Body of pancreas (tissue), 4 donors: Measurements from ENCODE around the gene TOPAZ1. TPM values are rescaled to one million over a fixed set of nuclear protein-coding genes. Genes with fewer than 3 reads are reported as not detected.

Experiments used
- ATAC-seq: fragments of 150-250 bp; one replicate; pipeline ENCODE4 v1.9.1; 2016
- DNase-seq, 4 donors: peaks; one replicate each; pipeline ENCODE4 v3.0.0-alpha.2; 2019
- H3K27ac ChIP-seq, 4 donors: fragments of 200-600 bp; sonication (generic); 1 replicate in 3 of 4; 2 replicates in 1 of 4; pipeline versions ENCODE4 v1.5.1 to v1.6.1; 2016 to 2019; ENCODE audit warnings: mild to moderate bottlenecking in 1 of 4, mixed read lengths in 1 of 4, moderate library complexity in 1 of 4
- H3K27me3 ChIP-seq, 2 donors: fragments of 200-600 bp; sonication (generic); one replicate each; pipeline ENCODE4 v1.6.0; 2016; ENCODE audit warnings: mild to moderate bottlenecking in 1 of 2
- H3K36me3 ChIP-seq, 2 donors: fragments of 200-600 bp; sonication (generic); replicated peaks in 1 of 2; 2 replicates each; pipeline ENCODE4 v1.5.1; 2016; ENCODE audit warnings: low read depth in 2 of 2; ENCODE audit not compliant: insufficient read depth in 1 of 2
- H3K4me1 ChIP-seq: fragments of 200-600 bp; sonication (generic); one replicate; pipeline ENCODE4 v1.6.0; 2016
- H3K4me3 ChIP-seq, 2 donors: fragments of 200-600 bp; sonication (generic); 1 replicate in 1 of 2; 2 replicates in 1 of 2; pipeline ENCODE4 v1.5.1; 2016 to 2019
- H3K9me3 ChIP-seq, 3 donors: fragments of 200-600 bp; sonication (generic); 1 replicate in 2 of 3; 2 replicates in 1 of 3; pipeline ENCODE4 v1.5.1; 2016
- POLR2A ChIP-seq, 3 donors: fragments of 450-650 bp; IDR thresholded peaks; one replicate each; pipeline ENCODE4 v1.6.1; 2016; ENCODE audit warnings: antibody characterized with exemption in 3 of 3, mild to moderate bottlenecking in 2 of 3
- WGBS, 2 donors: methylation state at CpG; one replicate each; pipeline ENCODE4 v1.1.5; 2017; 5-methylcytosine and 5-hydroxymethylcytosine counted together
- intact Hi-C: fragments of 100-400 bp; cut with DNase I; formaldehyde crosslinking; loops from one replicate; pipeline ENCODE4 v1.15.1; 2023
- total RNA-seq, 2 donors: library from RNA; depleted of rRNA; stranded (reverse); fragments of >200 nt; gene quantifications; one replicate each; pipeline ENCODE4 v1.1.0, GENCODE V29; 2016
- TF ChIP-seq, protein P1 (sequence below), 7 experiments: fragments of 450-650 bp in 4 of 7; fragments of 200-600 bp in 3 of 7; sonication (generic) in 3 of 7; IDR thresholded peaks; one replicate each; pipeline ENCODE4 v1.5.1; 2016 to 2019; ENCODE audit warnings: antibody characterized with exemption in 7 of 7

TOPAZ1 gene
- total RNA-seq, 2 donors from 2014 or later = not detected

DNA sequence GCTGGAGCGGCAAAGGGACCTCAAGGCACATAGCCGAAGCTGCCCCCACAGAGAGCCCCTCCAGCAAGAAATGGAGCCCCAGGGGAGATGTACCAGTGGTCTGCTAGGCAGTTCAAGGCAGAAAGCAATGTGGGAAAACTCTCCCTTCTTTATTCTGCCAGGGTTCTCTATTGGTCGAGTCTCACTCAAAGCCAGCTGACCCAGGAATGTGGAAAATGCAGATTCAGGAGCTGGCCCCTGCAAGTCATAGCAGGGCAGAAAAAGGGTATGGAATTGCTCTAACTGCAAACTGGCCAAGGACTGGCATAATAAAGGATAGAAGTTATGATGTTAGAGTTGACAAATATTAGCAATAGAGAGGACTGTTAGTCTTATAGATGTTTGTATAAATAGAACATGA lies 4.0 kb upstream of the TOPAZ1 start:
- ATAC-seq (no peak), DNase-seq (no peak)
- Histone ChIP-seq H3K9me3 (no peaks in the 10 kb centered on the region), H3K27me3 (no peaks in the 10 kb centered on the region), H3K4me3 (no peak overlapping the region), H3K27ac (no peak overlapping the region), H3K36me3 (no peaks in the 10 kb centered on the region), H3K4me1 (peaks cover 12% of the 10 kb centered on the region)
- TF ChIP-seq, protein P1, sequence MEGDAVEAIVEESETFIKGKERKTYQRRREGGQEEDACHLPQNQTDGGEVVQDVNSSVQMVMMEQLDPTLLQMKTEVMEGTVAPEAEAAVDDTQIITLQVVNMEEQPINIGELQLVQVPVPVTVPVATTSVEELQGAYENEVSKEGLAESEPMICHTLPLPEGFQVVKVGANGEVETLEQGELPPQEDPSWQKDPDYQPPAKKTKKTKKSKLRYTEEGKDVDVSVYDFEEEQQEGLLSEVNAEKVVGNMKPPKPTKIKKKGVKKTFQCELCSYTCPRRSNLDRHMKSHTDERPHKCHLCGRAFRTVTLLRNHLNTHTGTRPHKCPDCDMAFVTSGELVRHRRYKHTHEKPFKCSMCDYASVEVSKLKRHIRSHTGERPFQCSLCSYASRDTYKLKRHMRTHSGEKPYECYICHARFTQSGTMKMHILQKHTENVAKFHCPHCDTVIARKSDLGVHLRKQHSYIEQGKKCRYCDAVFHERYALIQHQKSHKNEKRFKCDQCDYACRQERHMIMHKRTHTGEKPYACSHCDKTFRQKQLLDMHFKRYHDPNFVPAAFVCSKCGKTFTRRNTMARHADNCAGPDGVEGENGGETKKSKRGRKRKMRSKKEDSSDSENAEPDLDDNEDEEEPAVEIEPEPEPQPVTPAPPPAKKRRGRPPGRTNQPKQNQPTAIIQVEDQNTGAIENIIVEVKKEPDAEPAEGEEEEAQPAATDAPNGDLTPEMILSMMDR (IDR thresholded peaks at IDR 0.05) = no peak
- TF ChIP-seq POLR2A (IDR thresholded peaks at IDR 0.05) = no peak
- 68 to 86% methylated on average over 3 of the region's 3 CpGs for WGBS, 2 donors
- intact Hi-C loops = no loop called here

DNA sequence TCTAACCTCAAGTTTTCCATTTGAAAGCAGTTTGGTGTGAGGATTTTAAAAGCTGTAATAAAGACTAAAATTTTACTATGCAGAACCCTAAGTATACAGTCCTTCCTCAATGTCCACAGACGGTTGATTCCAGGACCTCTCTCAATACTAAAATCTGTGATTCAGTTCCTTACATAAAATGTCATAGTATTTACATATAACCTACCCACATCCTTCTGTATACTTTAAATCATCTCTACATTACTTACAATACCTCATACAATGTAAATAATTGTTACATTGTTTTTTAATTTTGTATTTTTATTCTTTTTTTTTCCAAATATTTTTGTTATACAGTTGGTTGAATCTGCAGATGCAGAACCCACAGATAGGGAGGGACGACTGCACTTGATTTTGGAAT lies 2.8 kb upstream of the TOPAZ1 start:
- Histone ChIP-seq H3K4me1 (peaks cover 12% of the 10 kb centered on the region), H3K4me3 (no peak overlapping the region), H3K36me3 (no peaks in the 10 kb centered on the region), H3K27me3 (no peaks in the 10 kb centered on the region), H3K27ac (no peak overlapping the region), H3K9me3 (no peaks in the 10 kb centered on the region)
- 27 to 33% methylated on average over 2 of the region's 2 CpGs for WGBS, 2 donors
- DNase-seq (no peak), ATAC-seq (no peak)
- intact Hi-C loops = no loop called here
- no peak for TF ChIP-seq POLR2A (IDR thresholded peaks at IDR 0.05)
- TF ChIP-seq, protein P1 (IDR thresholded peaks at IDR 0.05) = no peak

DNA sequence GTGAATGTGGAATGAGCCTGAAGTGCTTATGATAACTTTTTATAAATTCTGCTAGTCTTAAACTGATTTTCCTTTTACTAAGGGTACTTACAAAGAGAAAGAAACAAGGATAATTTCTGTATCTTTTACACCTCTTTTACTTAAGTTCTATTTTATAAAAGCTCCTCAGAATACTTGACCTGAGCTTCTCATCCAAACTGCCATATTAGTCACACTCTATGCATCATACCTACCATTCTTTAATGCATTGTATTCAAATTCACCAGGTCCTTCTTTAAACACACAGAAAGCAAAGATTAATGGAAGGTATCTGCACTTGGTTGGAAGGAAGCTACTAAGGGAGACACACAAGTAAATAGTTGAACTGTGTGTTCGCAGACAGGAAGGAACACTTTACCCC lies 1.6 kb upstream of the TOPAZ1 start:
- 78 to 87% methylated on average over 1 of the region's 1 CpG for WGBS, 2 donors
- Histone ChIP-seq H3K4me3 (no peak overlapping the region), H3K4me1 (peaks cover 12% of the 10 kb centered on the region), H3K27me3 (no peaks in the 10 kb centered on the region), H3K27ac (no peak overlapping the region), H3K9me3 (no peaks in the 10 kb centered on the region), H3K36me3 (no peaks in the 10 kb centered on the region)
- no peak for ATAC-seq
- no peak for TF ChIP-seq POLR2A (IDR thresholded peaks at IDR 0.05)
- TF ChIP-seq, protein P1 (IDR thresholded peaks at IDR 0.05) = no peak
- DNase-seq = no peak
- intact Hi-C loops = no loop called here

DNA sequence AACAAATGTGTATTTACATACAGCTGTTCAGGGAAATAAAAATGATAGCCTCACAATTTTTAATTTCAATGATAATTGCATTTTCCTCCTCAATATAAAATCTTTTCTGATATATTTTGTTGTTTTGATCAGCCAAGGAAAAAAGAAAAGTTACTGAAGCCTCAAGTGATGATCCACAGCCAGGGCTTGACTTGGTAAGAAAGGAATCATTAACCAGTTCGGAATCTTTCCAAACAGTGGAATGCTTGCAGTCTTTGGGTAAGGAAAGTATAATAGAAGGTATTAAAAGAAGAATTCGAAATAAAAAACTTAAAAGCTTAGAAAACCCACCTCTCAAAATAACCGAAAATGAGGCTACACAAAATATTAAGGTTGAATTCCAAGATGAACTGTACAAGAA lies 1.0 kb downstream of the TOPAZ1 start:
- H3K27ac ChIP-seq = no peak overlapping the region
- intact Hi-C loops = no loop called here
- no peaks in the 10 kb centered on the region for H3K36me3 ChIP-seq
- no peaks in the 10 kb centered on the region for H3K4me1 ChIP-seq
- H3K9me3 ChIP-seq = peaks cover 0 to 4% (median 0%) of the 10 kb centered on the region in 3 donors
- WGBS, 2 donors = 43 to 51% methylated on average over 3 of the region's 3 CpGs
- ATAC-seq (no peak), DNase-seq (no peak)
- H3K27me3 ChIP-seq = no peaks in the 10 kb centered on the region
- TF ChIP-seq, protein P1 (IDR thresholded peaks at IDR 0.05) = no peak
- no peak for TF ChIP-seq POLR2A (IDR thresholded peaks at IDR 0.05)
- H3K4me3 ChIP-seq = no peak overlapping the region

DNA sequence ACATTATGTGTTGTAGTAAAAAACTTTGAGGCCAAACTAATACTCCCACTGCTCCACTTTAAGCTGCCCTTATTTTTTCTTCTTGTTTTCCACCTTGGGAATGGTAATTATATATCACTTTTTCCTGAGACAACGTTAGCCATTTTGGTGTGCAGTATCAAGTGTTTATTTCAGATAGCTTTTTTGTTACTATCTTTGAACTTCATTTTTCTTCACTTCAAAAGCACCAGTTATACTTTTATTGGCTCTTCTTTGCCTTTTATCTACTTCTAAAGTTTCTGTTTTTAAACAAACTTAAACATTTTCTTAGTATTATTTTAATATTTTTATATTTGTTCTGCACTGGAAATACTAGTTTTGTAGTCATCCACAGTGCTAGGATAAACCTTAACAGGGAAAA lies 6.5 kb downstream of the TOPAZ1 start:
- Histone ChIP-seq H3K4me3 (no peak overlapping the region), H3K4me1 (no peaks in the 10 kb centered on the region), H3K9me3 (peaks cover 0 to 4% (median 0%) of the 10 kb centered on the region in 3 donors), H3K36me3 (no peaks in the 10 kb centered on the region), H3K27me3 (no peaks in the 10 kb centered on the region), H3K27ac (no peak overlapping the region)
- 48% methylated on average over 1 of the region's 1 CpG for WGBS, 2 donors
- ATAC-seq (no peak), DNase-seq (no peak)
- TF ChIP-seq, protein P1 (IDR thresholded peaks at IDR 0.05) = no peak
- TF ChIP-seq POLR2A (IDR thresholded peaks at IDR 0.05) = no peak
- intact Hi-C loops = no loop called here
